Neural cell (in vitro differentiated cells): ENCODE data around the gene DBP. TPM values are rescaled to one million over a fixed set of nuclear protein-coding genes. Genes with fewer than 3 reads are reported as not detected.

ENCODE experiments used
- H2AFZ ChIP-seq: fragments of 200-600, 300-800 bp; sonication (generic), shearing (Covaris generic); 2 replicates; pipeline ENCODE4 v1.6.0; 2014; ENCODE audit warnings: low read depth, mild to moderate bottlenecking, antibody characterized with exemption, low read length, moderate library complexity
- H3F3A ChIP-seq: fragments of 200-600 bp; shearing (Covaris generic); 2 replicates; pipeline ENCODE4 v1.6.1; 2016; ENCODE audit warnings: mild to moderate bottlenecking, moderate library complexity, mixed read lengths, antibody characterized with exemption, low read length; ENCODE audit not compliant: insufficient read depth, poor library complexity, severe bottlenecking
- H3K27ac ChIP-seq: fragments of 200-600, 300-800 bp; sonication (generic), shearing (Covaris generic); 2 replicates; pipeline ENCODE4 v1.5.1; 2014; ENCODE audit warnings: mild to moderate bottlenecking, low read length, moderate library complexity
- H3K27me3 ChIP-seq: fragments of 300-800, 200-600 bp; sonication (generic), shearing (Covaris generic); 2 replicates; pipeline ENCODE4 v1.6.0; 2014; ENCODE audit warnings: mild to moderate bottlenecking, low read depth, low read length, moderate library complexity; ENCODE audit not compliant: insufficient read depth
- H3K36me3 ChIP-seq: fragments of 300-800, 200-600 bp; sonication (generic), shearing (Covaris generic); 2 replicates; pipeline ENCODE4 v1.5.1; 2014; ENCODE audit warnings: mild to moderate bottlenecking, antibody characterized with exemption, low read length, moderate library complexity; ENCODE audit not compliant: insufficient read depth
- H3K4me2 ChIP-seq: fragments of 300-800, 200-600 bp; sonication (generic), shearing (Covaris generic); 2 replicates; pipeline ENCODE4 v1.6.0; 2014; ENCODE audit warnings: mild to moderate bottlenecking, low read length
- H3K4me3 ChIP-seq: fragments of 300-800, 200-600 bp; sonication (generic), shearing (Covaris generic); 2 replicates; pipeline ENCODE4 v1.5.1; 2014; ENCODE audit warnings: mild to moderate bottlenecking, low read length, moderate library complexity
- H3K79me2 ChIP-seq: fragments of 200-600 bp; shearing (Covaris generic); replicated peaks from 2 replicates; pipeline ENCODE4 v1.6.0; 2014; ENCODE audit warnings: mild to moderate bottlenecking, low read length, moderate library complexity; ENCODE audit not compliant: insufficient read depth
- H3K9ac ChIP-seq: fragments of 300-800, 200-600 bp; sonication (generic), shearing (Covaris generic); 2 replicates; pipeline ENCODE4 v1.6.1; 2016; ENCODE audit warnings: mild to moderate bottlenecking, low read length, mixed read lengths
- H3K9me2 ChIP-seq: fragments of 200-600 bp; shearing (Covaris generic); 2 replicates; pipeline ENCODE4 v1.6.1; 2016; ENCODE audit warnings: mild to moderate bottlenecking, low read length, mixed read lengths; ENCODE audit not compliant: insufficient read depth
- H3K9me3 ChIP-seq: fragments of 200-600, 300-800 bp; sonication (generic), shearing (Covaris generic); 2 replicates; pipeline ENCODE4 v1.6.1; 2016; ENCODE audit warnings: mild to moderate bottlenecking, mixed run types, low read length, moderate library complexity, mixed read lengths
- H4K20me1 ChIP-seq: fragments of 200-600 bp; shearing (Covaris generic); 2 replicates; pipeline ENCODE4 v1.6.1; 2016; ENCODE audit warnings: mild to moderate bottlenecking, mixed run types; ENCODE audit not compliant: insufficient read depth
- CTCF ChIP-seq: fragments of 450-650 bp; IDR thresholded peaks from 2 replicates; pipeline ENCODE4 v1.5.1; 2014; ENCODE audit warnings: antibody characterized with exemption, mild to moderate bottlenecking, moderate library complexity; ENCODE audit not compliant: poor library complexity, severe bottlenecking
- EP300 ChIP-seq: fragments of 450-650 bp; conservative IDR thresholded peaks from 2 replicates; pipeline ENCODE4 v1.6.1; 2014; ENCODE audit warnings: antibody characterized with exemption, mild to moderate bottlenecking, moderate library complexity; ENCODE audit not compliant: poor library complexity, severe bottlenecking
- EZH2 ChIP-seq: fragments of 200-600, 300-800 bp; shearing (Covaris generic), sonication (generic); IDR thresholded peaks from 2 replicates; pipeline ENCODE4 v1.6.1; 2014; ENCODE audit warnings: antibody characterized with exemption, low read length, borderline replicate concordance, mild to moderate bottlenecking; ENCODE audit not compliant: insufficient read depth, poor library complexity, severe bottlenecking
- MXI1 ChIP-seq: fragments of 450-650 bp; conservative IDR thresholded peaks from 2 replicates; pipeline ENCODE4 v1.6.1; 2014; ENCODE audit warnings: antibody characterized with exemption, mild to moderate bottlenecking; ENCODE audit not compliant: poor library complexity, severe bottlenecking
- POLR2AphosphoS5 ChIP-seq: IDR thresholded peaks from 2 replicates; pipeline ENCODE4 v1.6.1; 2012
- RAD21 ChIP-seq: fragments of 450-650 bp; conservative IDR thresholded peaks from 2 replicates; pipeline ENCODE4 v1.6.1; 2014; ENCODE audit warnings: antibody characterized with exemption, mild to moderate bottlenecking, moderate library complexity
- REST ChIP-seq: IDR thresholded peaks from 2 replicates; pipeline ENCODE4 v1.6.1; 2012; ENCODE audit warnings: borderline replicate concordance
- SMC3 ChIP-seq: fragments of 450-650 bp; conservative IDR thresholded peaks from 2 replicates; pipeline ENCODE4 v1.6.1; 2014; ENCODE audit warnings: antibody characterized with exemption, mild to moderate bottlenecking, moderate library complexity; ENCODE audit not compliant: poor library complexity
- TAF1 ChIP-seq: IDR thresholded peaks from 2 replicates; pipeline ENCODE4 v1.6.1; 2012; ENCODE audit warnings: low read depth
- polyA plus RNA-seq: library from polyadenylated mRNA; depleted of rRNA; stranded (reverse); fragments of >200 nt; gene quantifications from 2 replicates; pipeline ENCODE4 v1.2.3, GENCODE V29; 2014

Gene DBP
- polyA plus RNA-seq, 1 donor from 2014 or later, result 3.6 TPM

- Histone ChIP-seq H3K4me2 (no peak within 1 kb of the TSS), H3K9ac (no peak within 1 kb of the TSS), H3K27me3 (no peaks in the 10 kb centered on the region), H3K36me3 (no peaks in the 10 kb centered on the region), H4K20me1 (no peaks in the 10 kb centered on the region), H3F3A (no peaks in the 10 kb centered on the region), H3K79me2 (no peaks in the 10 kb centered on the region), H3K4me3 (no peak within 1 kb of the TSS), H3K9me2 (no peaks in the 10 kb centered on the region), H3K9me3 (no peaks in the 10 kb centered on the region), H2AFZ (no peak within 1 kb of the TSS), H3K27ac (no peak within 1 kb of the TSS)
- TF ChIP-seq TAF1, result no peak
- no peak for TF ChIP-seq RAD21
- no peak for TF ChIP-seq EZH2
- no peak for TF ChIP-seq MXI1
- TF ChIP-seq POLR2AphosphoS5, result no peak
- no peak for TF ChIP-seq CTCF
- TF ChIP-seq SMC3, result no peak
- no peak for TF ChIP-seq REST
- no peak for TF ChIP-seq EP300
Measured at GRCh38 chr19:48672994-48673393, 35.8 kb upstream of the DBP start, which contains the start of gene NTN5. TSS of gene NTN5 (minus strand) at chr19:48673017. CDS start at chr19:48670986, 2,031 bp downstream.

GRCh38 chr19:48671446-48671995 lies 34.3 kb upstream of the DBP start:
- Histone ChIP-seq H3K27ac (no peak overlapping the region), H3K4me3 (no peak overlapping the region), H3K4me2 (no peak overlapping the region), H3K9me2 (no peaks in the 10 kb centered on the region), H3K9me3 (no peaks in the 10 kb centered on the region), H3K9ac (no peak overlapping the region), H3K27me3 (no peaks in the 10 kb centered on the region), H2AFZ (no peak overlapping the region), H3K36me3 (no peaks in the 10 kb centered on the region), H3K79me2 (no peaks in the 10 kb centered on the region), H3F3A (no peaks in the 10 kb centered on the region), H4K20me1 (no peaks in the 10 kb centered on the region)
- TF ChIP-seq RAD21, result no peak
- TF ChIP-seq EZH2, result no peak
- TF ChIP-seq CTCF, result no peak
- no peak for TF ChIP-seq EP300
- no peak for TF ChIP-seq MXI1
- no peak for TF ChIP-seq SMC3
- no peak for TF ChIP-seq POLR2AphosphoS5
